ENCODE data around the gene MMP20.

The MMP20 gene

DNA sequence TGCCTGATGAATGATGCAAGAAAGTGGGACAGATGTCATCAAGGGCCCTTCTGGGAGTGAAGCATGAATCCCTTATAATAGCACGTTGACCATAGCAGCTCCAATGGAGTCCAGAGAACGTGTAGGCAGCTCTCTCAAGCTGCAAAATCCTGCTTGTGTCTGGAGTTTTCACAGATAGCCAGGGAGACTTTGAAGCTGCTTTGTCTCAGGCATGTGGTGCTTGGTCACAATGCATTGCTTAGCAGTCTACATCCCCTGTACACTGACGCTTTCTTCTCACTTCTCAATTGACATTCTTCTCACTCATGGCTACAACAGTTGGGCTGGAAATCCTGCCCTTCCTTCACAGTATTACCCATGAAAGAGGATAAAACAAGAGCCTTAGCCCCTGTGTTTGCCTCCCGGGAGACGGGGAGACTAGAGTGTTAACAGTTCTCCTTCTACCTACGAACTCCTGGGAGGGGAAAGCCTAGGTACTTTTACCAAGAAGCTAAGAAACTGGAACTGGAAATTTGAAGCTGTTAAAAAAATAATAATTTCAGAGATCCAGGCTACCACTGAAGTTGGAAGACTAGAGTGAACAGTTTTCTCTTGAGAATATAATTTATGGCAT lies 73.9 kb downstream of the MMP20 start:
- Histone ChIP-seq H3K36me3 (ENCODE audit: control insufficient read depth in 4 of 4, insufficient read depth in 4 of 4, low read length in 3 of 4) (no peaks in the 10 kb centered on the region), H3K9me3 (ENCODE audit: control extremely low read depth in 1 of 5, control insufficient read depth in 4 of 5, insufficient read depth in 2 of 5, low read depth in 1 of 5, low read length in 4 of 5) (peaks cover 0 to 3% (median 0%) of the 10 kb centered on the region in 5 experiments), H3K4me1 (ENCODE audit: control extremely low read depth in 1 of 4, control insufficient read depth in 4 of 4, insufficient read depth in 4 of 4, low read length in 3 of 4) (peaks cover 3 to 15% (median 9%) of the 10 kb centered on the region in 4 experiments), H3K27me3 (replicated peaks in 2 of 5; ENCODE audit: control insufficient read depth in 4 of 5, insufficient read depth in 5 of 5, low read length in 4 of 5) (no peaks in the 10 kb centered on the region), H3K27ac (ENCODE audit: insufficient read depth in 1 of 2, low read depth in 1 of 2, low read length in 2 of 2, poor library complexity in 1 of 2, severe bottlenecking in 2 of 2) (no peak overlapping the region), H3K4me3 (ENCODE audit: control insufficient read depth in 1 of 7, extremely low read depth in 1 of 7, insufficient read depth in 4 of 7, low read depth in 2 of 7, low read length in 6 of 7) (no peak overlapping the region)
- no peak for DNase-seq
- CTCF ChIA-PET: interaction anchor here (0.9 kb wide), 1 partner anchor 8 kb away, joined by 3 read pairs; no protein-coding TSS in a partner anchor
- WGBS (ENCODE audit: insufficient coverage): 96% methylated on average over 6 of the region's 6 CpGs
- POLR2A ChIA-PET: no interaction called here

DNA sequence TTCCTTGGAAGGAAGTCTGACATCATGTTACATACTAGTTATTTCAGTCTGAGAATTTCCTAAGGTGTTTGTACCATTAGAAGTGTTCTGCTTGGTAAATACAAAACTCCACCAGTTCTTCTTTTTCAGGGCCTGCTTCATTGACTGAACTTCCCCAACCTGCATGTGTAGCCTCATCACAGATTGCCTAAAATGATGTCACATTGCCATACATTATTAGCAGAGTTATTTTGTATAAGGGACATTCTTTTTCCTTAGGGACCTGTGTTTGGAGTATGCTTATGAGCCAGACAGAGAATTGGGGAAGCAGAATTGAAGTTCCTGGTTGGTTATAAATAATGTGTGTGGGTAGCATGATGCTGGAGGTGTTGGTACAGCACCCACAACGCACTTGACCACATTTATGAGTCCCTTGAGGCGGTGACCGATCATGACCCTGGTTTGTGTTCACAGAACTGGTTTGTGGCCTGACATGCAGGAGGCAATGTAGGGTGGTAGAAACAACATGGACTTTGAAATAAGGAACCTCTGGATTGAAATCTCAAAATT lies 78.1 kb downstream of the MMP20 start:
- no peaks in the 10 kb centered on the region for H3K36me3 ChIP-seq (ENCODE audit: control insufficient read depth in 4 of 4, insufficient read depth in 4 of 4, low read length in 3 of 4)
- peak in 2 of 3 donors; percentile 87 to 92 for DNase-seq
- H3K4me1 ChIP-seq (ENCODE audit: control extremely low read depth in 1 of 4, control insufficient read depth in 4 of 4, insufficient read depth in 4 of 4, low read length in 3 of 4): peaks cover 3 to 19% (median 9%) of the 10 kb centered on the region in 4 experiments
- H3K27me3 ChIP-seq (replicated peaks in 2 of 5; ENCODE audit: control insufficient read depth in 4 of 5, insufficient read depth in 5 of 5, low read length in 4 of 5): no peaks in the 10 kb centered on the region
- no peaks in the 10 kb centered on the region for H3K9me3 ChIP-seq (ENCODE audit: control extremely low read depth in 1 of 5, control insufficient read depth in 4 of 5, insufficient read depth in 2 of 5, low read depth in 1 of 5, low read length in 4 of 5)
- no peak overlapping the region for H3K27ac ChIP-seq (ENCODE audit: insufficient read depth in 1 of 2, low read depth in 1 of 2, low read length in 2 of 2, poor library complexity in 1 of 2, severe bottlenecking in 2 of 2)
- H3K4me3 ChIP-seq (ENCODE audit: control insufficient read depth in 1 of 7, extremely low read depth in 1 of 7, insufficient read depth in 4 of 7, low read depth in 2 of 7, low read length in 6 of 7): no peak overlapping the region
- 37% methylated on average over 3 of the region's 3 CpGs for WGBS (ENCODE audit: insufficient coverage)
- ChIA-PET CTCF (no interaction called here), POLR2A (no interaction called here)

DNA sequence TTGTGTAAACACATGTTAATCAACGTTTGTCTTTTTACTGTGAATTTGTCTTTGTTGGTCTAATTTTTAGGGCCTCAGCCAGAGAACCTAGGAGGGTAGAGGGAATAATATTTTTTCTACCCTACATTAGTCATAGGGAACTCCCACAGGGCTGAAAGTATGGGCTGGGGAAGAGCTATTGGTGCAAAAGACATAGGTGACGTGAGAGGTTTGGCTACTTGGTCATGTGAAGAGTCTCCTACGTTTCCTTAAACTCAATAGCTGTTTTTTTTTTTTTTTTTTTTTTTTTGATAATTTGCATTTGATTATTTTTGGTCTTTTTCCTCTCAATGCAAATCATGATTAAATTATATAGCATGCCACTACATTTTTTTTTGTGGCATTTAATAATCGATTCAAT lies 78.7 kb downstream of the MMP20 start:
- CTCF ChIA-PET: interaction anchor here (0.9 kb wide), 1 partner anchor 17 kb away, joined by 3 read pairs; no protein-coding TSS in a partner anchor
- Histone ChIP-seq H3K36me3 (ENCODE audit: control insufficient read depth in 4 of 4, insufficient read depth in 4 of 4, low read length in 3 of 4) (no peaks in the 10 kb centered on the region), H3K9me3 (ENCODE audit: control extremely low read depth in 1 of 5, control insufficient read depth in 4 of 5, insufficient read depth in 2 of 5, low read depth in 1 of 5, low read length in 4 of 5) (no peaks in the 10 kb centered on the region), H3K4me3 (ENCODE audit: control insufficient read depth in 1 of 7, extremely low read depth in 1 of 7, insufficient read depth in 4 of 7, low read depth in 2 of 7, low read length in 6 of 7) (no peak overlapping the region), H3K27ac (ENCODE audit: insufficient read depth in 1 of 2, low read depth in 1 of 2, low read length in 2 of 2, poor library complexity in 1 of 2, severe bottlenecking in 2 of 2) (no peak overlapping the region), H3K4me1 (ENCODE audit: control extremely low read depth in 1 of 4, control insufficient read depth in 4 of 4, insufficient read depth in 4 of 4, low read length in 3 of 4) (peaks cover 3 to 19% (median 9%) of the 10 kb centered on the region in 4 experiments), H3K27me3 (replicated peaks in 2 of 5; ENCODE audit: control insufficient read depth in 4 of 5, insufficient read depth in 5 of 5, low read length in 4 of 5) (no peaks in the 10 kb centered on the region)
- POLR2A ChIA-PET: interaction anchor here (0.7 kb wide), 1 partner anchor 48 kb away, joined by 8 read pairs; no protein-coding TSS in a partner anchor
- WGBS (ENCODE audit: insufficient coverage): no CpG with 5 or more reads among the region's 4 CpGs
- DNase-seq: peak in 2 of 3 donors; percentile 30 to 39

DNA sequence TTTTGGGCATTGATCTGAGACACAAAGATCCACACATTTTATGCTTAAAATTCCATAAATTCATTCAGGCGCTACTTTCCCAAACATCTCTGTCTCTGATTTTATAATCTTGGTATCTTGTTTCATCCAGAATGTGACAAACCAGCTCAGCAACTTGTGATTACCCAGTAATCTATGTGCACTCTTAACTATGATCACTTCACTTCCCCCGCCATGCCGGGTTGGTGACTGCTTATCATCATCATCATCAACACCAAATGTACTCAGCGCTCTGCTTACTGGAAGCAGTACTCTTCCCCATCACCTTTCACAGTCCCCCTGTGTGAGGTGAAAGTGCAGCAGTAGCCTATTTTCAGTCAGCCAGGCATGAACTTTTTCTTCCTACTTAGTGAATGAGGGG lies 79.4 kb downstream of the MMP20 start:
- Histone ChIP-seq H3K36me3 (ENCODE audit: control insufficient read depth in 4 of 4, insufficient read depth in 4 of 4, low read length in 3 of 4) (no peaks in the 10 kb centered on the region), H3K27ac (ENCODE audit: insufficient read depth in 1 of 2, low read depth in 1 of 2, low read length in 2 of 2, poor library complexity in 1 of 2, severe bottlenecking in 2 of 2) (no peak overlapping the region), H3K4me1 (ENCODE audit: control extremely low read depth in 1 of 4, control insufficient read depth in 4 of 4, insufficient read depth in 4 of 4, low read length in 3 of 4) (peaks cover 3 to 19% (median 9%) of the 10 kb centered on the region in 4 experiments), H3K9me3 (ENCODE audit: control extremely low read depth in 1 of 5, control insufficient read depth in 4 of 5, insufficient read depth in 2 of 5, low read depth in 1 of 5, low read length in 4 of 5) (no peaks in the 10 kb centered on the region), H3K27me3 (replicated peaks in 2 of 5; ENCODE audit: control insufficient read depth in 4 of 5, insufficient read depth in 5 of 5, low read length in 4 of 5) (no peaks in the 10 kb centered on the region), H3K4me3 (ENCODE audit: control insufficient read depth in 1 of 7, extremely low read depth in 1 of 7, insufficient read depth in 4 of 7, low read depth in 2 of 7, low read length in 6 of 7) (no peak overlapping the region)
- 93% methylated on average over 3 of the region's 4 CpGs for WGBS (ENCODE audit: insufficient coverage)
- DNase-seq: no peak
- ChIA-PET POLR2A (no interaction called here), CTCF (interaction anchor here (0.9 kb wide), 1 partner anchor 17 kb away, joined by 3 read pairs; no protein-coding TSS in a partner anchor)

DNA sequence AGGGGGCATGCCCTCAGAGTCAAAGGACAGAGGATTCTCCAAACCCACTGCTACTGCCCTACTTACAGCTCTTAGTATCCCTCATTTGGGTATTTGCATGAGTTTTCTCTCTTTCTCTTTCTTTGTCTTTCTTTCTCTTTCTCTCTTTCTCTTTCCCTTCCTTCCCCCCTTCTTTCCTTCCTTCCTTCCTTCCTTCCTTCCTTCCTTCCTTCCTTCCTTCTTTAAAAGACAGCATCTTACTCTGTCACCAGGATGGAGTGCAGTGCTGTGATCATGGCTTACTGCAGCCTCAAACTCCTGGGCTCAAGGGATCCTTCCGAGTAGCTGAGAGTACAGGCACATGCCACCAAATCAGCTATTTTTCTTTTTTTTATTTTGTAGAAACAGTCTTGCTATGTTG lies 80.5 kb downstream of the MMP20 start:
- ChIA-PET CTCF (interaction anchor here (0.9 kb wide), 1 partner anchor 11 kb away, joined by 4 read pairs; no protein-coding TSS in a partner anchor), POLR2A (no interaction called here)
- Histone ChIP-seq H3K27me3 (replicated peaks in 2 of 5; ENCODE audit: control insufficient read depth in 4 of 5, insufficient read depth in 5 of 5, low read length in 4 of 5) (no peaks in the 10 kb centered on the region), H3K4me1 (ENCODE audit: control extremely low read depth in 1 of 4, control insufficient read depth in 4 of 4, insufficient read depth in 4 of 4, low read length in 3 of 4) (peaks cover 3 to 19% (median 9%) of the 10 kb centered on the region in 4 experiments), H3K36me3 (ENCODE audit: control insufficient read depth in 4 of 4, insufficient read depth in 4 of 4, low read length in 3 of 4) (no peaks in the 10 kb centered on the region), H3K9me3 (ENCODE audit: control extremely low read depth in 1 of 5, control insufficient read depth in 4 of 5, insufficient read depth in 2 of 5, low read depth in 1 of 5, low read length in 4 of 5) (peaks cover 0 to 3% (median 0%) of the 10 kb centered on the region in 5 experiments), H3K27ac (ENCODE audit: insufficient read depth in 1 of 2, low read depth in 1 of 2, low read length in 2 of 2, poor library complexity in 1 of 2, severe bottlenecking in 2 of 2) (no peak overlapping the region), H3K4me3 (ENCODE audit: control insufficient read depth in 1 of 7, extremely low read depth in 1 of 7, insufficient read depth in 4 of 7, low read depth in 2 of 7, low read length in 6 of 7) (no peak overlapping the region)
- 100% methylated on average over 1 of the region's 1 CpG for WGBS (ENCODE audit: insufficient coverage)
- no peak for DNase-seq

DNA sequence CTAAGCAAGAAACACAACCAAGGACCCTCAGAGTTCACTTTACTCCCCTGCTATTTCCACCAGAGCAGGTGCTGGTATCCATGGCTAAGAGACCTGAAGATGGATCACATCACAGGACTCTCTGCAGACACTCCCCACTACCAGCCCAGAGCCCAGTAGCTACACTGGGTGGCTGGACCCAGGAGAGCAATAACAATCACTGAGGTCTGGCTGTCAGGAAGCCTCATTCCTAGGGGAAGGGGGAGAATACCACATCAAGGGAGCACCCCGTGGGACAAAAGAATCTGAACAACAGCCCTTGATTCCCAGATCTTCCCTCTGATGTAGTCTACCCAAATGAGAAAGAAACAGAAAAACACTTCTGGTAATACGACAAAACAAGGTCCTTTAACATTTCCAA lies 85.6 kb downstream of the MMP20 start:
- peaks cover 0 to 3% (median 0%) of the 10 kb centered on the region in 5 experiments for H3K9me3 ChIP-seq (ENCODE audit: control extremely low read depth in 1 of 5, control insufficient read depth in 4 of 5, insufficient read depth in 2 of 5, low read depth in 1 of 5, low read length in 4 of 5)
- no CpG with 5 or more reads among the region's 2 CpGs for WGBS (ENCODE audit: insufficient coverage)
- H3K27ac ChIP-seq (ENCODE audit: insufficient read depth in 1 of 2, low read depth in 1 of 2, low read length in 2 of 2, poor library complexity in 1 of 2, severe bottlenecking in 2 of 2): no peak overlapping the region
- no peak for DNase-seq
- ChIA-PET POLR2A (no interaction called here), CTCF (interaction anchor here (1.0 to 1.5 kb wide), 3 partner anchors 23 to 44 kb away, joined by 3 to 4 read pairs (median 4); no protein-coding TSS in a partner anchor)
- no peaks in the 10 kb centered on the region for H3K36me3 ChIP-seq (ENCODE audit: control insufficient read depth in 4 of 4, insufficient read depth in 4 of 4, low read length in 3 of 4)
- no peaks in the 10 kb centered on the region for H3K27me3 ChIP-seq (replicated peaks in 2 of 5; ENCODE audit: control insufficient read depth in 4 of 5, insufficient read depth in 5 of 5, low read length in 4 of 5)
- H3K4me1 ChIP-seq (ENCODE audit: control extremely low read depth in 1 of 4, control insufficient read depth in 4 of 4, insufficient read depth in 4 of 4, low read length in 3 of 4): no peaks in the 10 kb centered on the region
- no peak overlapping the region for H3K4me3 ChIP-seq (ENCODE audit: control insufficient read depth in 1 of 7, extremely low read depth in 1 of 7, insufficient read depth in 4 of 7, low read depth in 2 of 7, low read length in 6 of 7)

DNA sequence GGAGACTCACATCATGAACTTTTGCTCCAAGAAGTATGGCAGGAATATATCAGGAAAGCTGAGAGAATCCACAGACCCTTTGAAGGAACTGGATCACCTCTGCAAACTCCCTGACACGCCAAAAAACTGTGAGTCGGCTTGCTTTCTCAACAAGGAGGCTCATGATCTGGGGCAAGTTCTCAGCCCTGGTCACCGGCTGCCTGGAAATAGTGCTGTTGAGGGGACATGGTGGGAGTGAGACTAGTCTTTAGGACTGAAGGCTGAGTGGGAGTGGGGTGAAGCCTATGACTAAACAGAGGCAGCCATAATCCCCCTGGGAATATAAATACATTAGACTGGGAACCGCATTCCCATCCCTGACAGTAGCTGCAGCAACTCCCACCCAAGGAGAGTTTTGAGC lies 86.2 kb downstream of the MMP20 start:
- Histone ChIP-seq H3K27ac (ENCODE audit: insufficient read depth in 1 of 2, low read depth in 1 of 2, low read length in 2 of 2, poor library complexity in 1 of 2, severe bottlenecking in 2 of 2) (no peak overlapping the region), H3K27me3 (replicated peaks in 2 of 5; ENCODE audit: control insufficient read depth in 4 of 5, insufficient read depth in 5 of 5, low read length in 4 of 5) (no peaks in the 10 kb centered on the region), H3K4me3 (ENCODE audit: control insufficient read depth in 1 of 7, extremely low read depth in 1 of 7, insufficient read depth in 4 of 7, low read depth in 2 of 7, low read length in 6 of 7) (no peak overlapping the region), H3K36me3 (ENCODE audit: control insufficient read depth in 4 of 4, insufficient read depth in 4 of 4, low read length in 3 of 4) (no peaks in the 10 kb centered on the region), H3K4me1 (ENCODE audit: control extremely low read depth in 1 of 4, control insufficient read depth in 4 of 4, insufficient read depth in 4 of 4, low read length in 3 of 4) (no peaks in the 10 kb centered on the region), H3K9me3 (ENCODE audit: control extremely low read depth in 1 of 5, control insufficient read depth in 4 of 5, insufficient read depth in 2 of 5, low read depth in 1 of 5, low read length in 4 of 5) (peaks cover 0 to 3% (median 0%) of the 10 kb centered on the region in 5 experiments)
- ChIA-PET POLR2A (no interaction called here), CTCF (no interaction called here)
- DNase-seq: no peak
- WGBS (ENCODE audit: insufficient coverage): 100% methylated on average over 3 of the region's 4 CpGs

All from common myeloid progenitor, CD34-positive (primary cell).